Right lobe of liver (tissue), 4 donors: ENCODE measurements around the gene RRAS2.

Source experiments
- POLR2A ChIP-seq: fragments of 450-650 bp; IDR thresholded peaks from one replicate; pipeline ENCODE4 v1.6.1; 2017; ENCODE audit warnings: antibody characterized with exemption, mild to moderate bottlenecking
- TF ChIP-seq, protein P1 (sequence below), 4 donors: fragments of 200-600 bp in 3 of 4; fragments of 450-650 bp in 1 of 4; IDR thresholded peaks; one replicate each; pipeline versions ENCODE4 v1.5.1 to v1.8.0; 2016 to 2022; ENCODE audit warnings: antibody characterized with exemption in 4 of 4, mild to moderate bottlenecking in 2 of 4
- donor health status: DM: no; HTN: no; CAD: no.
- donor health status: DM: no; HTN: no; CAD: no.
- donor health status: DM: no; HTN: yes; CAD: no.

DNA sequence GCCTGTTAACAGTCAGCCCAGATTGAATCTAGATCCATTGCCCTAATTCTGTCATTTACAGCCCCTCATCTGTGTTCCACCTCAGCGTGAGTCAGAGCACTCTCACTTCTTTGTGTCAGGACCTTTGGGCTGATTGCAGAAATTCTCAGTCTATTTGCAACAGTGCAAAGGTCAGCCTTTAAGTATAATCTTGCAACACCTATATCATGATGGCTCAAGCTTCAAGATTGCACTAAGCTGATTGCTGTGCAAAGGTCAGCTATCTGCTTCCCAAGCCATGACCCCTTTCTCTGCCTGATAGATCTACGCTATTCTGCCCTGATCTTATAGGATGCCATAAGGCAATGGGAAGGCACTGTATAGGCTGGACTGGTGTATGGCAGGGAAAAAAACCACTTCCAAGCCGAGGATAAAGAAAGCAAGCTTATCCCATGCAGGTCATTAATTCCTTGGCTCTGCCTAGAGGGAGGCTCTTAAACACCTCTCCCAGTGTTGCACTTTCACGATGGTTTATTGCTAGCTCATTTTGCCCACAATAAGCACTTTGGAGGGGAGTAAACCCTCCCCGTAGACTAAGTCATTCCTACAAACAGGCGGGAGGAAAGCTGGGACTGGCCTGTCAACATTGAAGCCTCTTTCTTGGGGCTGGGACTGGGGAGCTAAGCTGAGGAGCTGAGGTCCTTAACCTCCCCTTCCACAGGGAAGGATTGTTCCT, 100.6 kb downstream of the RRAS2 start:
- TF ChIP-seq POLR2A, result no peak
- TF ChIP-seq, protein P1, sequence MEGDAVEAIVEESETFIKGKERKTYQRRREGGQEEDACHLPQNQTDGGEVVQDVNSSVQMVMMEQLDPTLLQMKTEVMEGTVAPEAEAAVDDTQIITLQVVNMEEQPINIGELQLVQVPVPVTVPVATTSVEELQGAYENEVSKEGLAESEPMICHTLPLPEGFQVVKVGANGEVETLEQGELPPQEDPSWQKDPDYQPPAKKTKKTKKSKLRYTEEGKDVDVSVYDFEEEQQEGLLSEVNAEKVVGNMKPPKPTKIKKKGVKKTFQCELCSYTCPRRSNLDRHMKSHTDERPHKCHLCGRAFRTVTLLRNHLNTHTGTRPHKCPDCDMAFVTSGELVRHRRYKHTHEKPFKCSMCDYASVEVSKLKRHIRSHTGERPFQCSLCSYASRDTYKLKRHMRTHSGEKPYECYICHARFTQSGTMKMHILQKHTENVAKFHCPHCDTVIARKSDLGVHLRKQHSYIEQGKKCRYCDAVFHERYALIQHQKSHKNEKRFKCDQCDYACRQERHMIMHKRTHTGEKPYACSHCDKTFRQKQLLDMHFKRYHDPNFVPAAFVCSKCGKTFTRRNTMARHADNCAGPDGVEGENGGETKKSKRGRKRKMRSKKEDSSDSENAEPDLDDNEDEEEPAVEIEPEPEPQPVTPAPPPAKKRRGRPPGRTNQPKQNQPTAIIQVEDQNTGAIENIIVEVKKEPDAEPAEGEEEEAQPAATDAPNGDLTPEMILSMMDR (IDR thresholded peaks at IDR 0.05), result no peak
